H1 (cell line): ENCODE measurements around the gene PCNX1. TPM values are rescaled to one million over a fixed set of nuclear protein-coding genes. Genes with fewer than 3 reads are reported as not detected.

Experiments
- CTCF ChIA-PET: fragments of 300-600 bp; sonication (Branson Sonifier 250); formaldehyde crosslinking; loops from one replicate; lab custom pipeline; 2021; ENCODE audit not compliant: partially characterized antibody; lab: Charles Lee
- POLR2A ChIA-PET: fragments of 300-600 bp; sonication (Branson Sonifier 250); formaldehyde crosslinking; loops from one replicate; lab custom pipeline; 2021; ENCODE audit warnings: inconsistent platforms; ENCODE audit not compliant: partially characterized antibody; lab: Charles Lee
- DNase-seq, 2 experiments: peaks; one replicate each; pipeline versions ENCODE4 v3.0.0 to v3.0.0-alpha.2; 2010 to 2022; ENCODE audit warnings: low spot score in 2 of 2, low read depth in 1 of 2, mixed read lengths in 1 of 2
- FAIRE-seq: peaks from 2 replicates; lab custom pipeline; 2011; peaks lifted over from hg19 to GRCh38; lab: Jason Lieb, UNC
- H2AFZ ChIP-seq: 2 replicates; pipeline ENCODE4 v1.8.1; 2012; ENCODE audit warnings: low read length, inconsistent platforms
- H2AK5ac ChIP-seq: 2 replicates; pipeline ENCODE4 v1.6.1; 2013; ENCODE audit warnings: low read depth, low read length
- H2BK120ac ChIP-seq: replicated peaks from 2 replicates; pipeline ENCODE3; 2013; ENCODE audit warnings: low read depth, low read length, inconsistent platforms
- H2BK12ac ChIP-seq: 2 replicates; pipeline ENCODE4 v1.6.1; 2013; ENCODE audit warnings: low read depth, low read length
- H2BK15ac ChIP-seq: 2 replicates; pipeline ENCODE4 v1.6.1; 2013; ENCODE audit warnings: low read length
- H2BK20ac ChIP-seq: 2 replicates; pipeline ENCODE4 v1.6.1; 2013; ENCODE audit warnings: low read length
- H2BK5ac ChIP-seq: 2 replicates; pipeline ENCODE4 v1.6.1; 2013; ENCODE audit warnings: low read depth, low read length
- H3K14ac ChIP-seq: 2 replicates; pipeline ENCODE4 v1.6.1; 2013; ENCODE audit warnings: inconsistent platforms; ENCODE audit not compliant: insufficient read length
- H3K18ac ChIP-seq: 2 replicates; pipeline ENCODE4 v1.6.1; 2013; ENCODE audit warnings: low read length; ENCODE audit errors: extremely low read depth
- H3K23ac ChIP-seq: 2 replicates; pipeline ENCODE4 v1.6.1; 2013; ENCODE audit warnings: inconsistent platforms; ENCODE audit not compliant: insufficient read length
- H3K23me2 ChIP-seq: 2 replicates; pipeline ENCODE4 v1.6.1; 2013; ENCODE audit warnings: low read depth, low read length
- H3K27ac ChIP-seq: 2 replicates; pipeline ENCODE4 v1.6.1; 2011; ENCODE audit warnings: low read depth, low read length, inconsistent platforms
- H3K27me3 ChIP-seq, 4 experiments: replicated peaks in 1 of 4; 1 replicate in 1 of 4; 2 replicates in 3 of 4; pipeline versions ENCODE4 v1.6.1 to v1.8.1; 2011 to 2013; ENCODE audit warnings: low read length in 3 of 4, mild to moderate bottlenecking in 3 of 4, inconsistent platforms in 2 of 4, mixed read lengths in 2 of 4, moderate library complexity in 1 of 4; ENCODE audit not compliant: control insufficient read depth in 3 of 4, insufficient read depth in 3 of 4; ENCODE audit errors: extremely low read depth in 1 of 4
- H3K36me3 ChIP-seq, 4 experiments: 2 replicates each; pipeline versions ENCODE4 v1.6.1 to v1.8.1; 2011 to 2013; ENCODE audit warnings: mild to moderate bottlenecking in 4 of 4, low read length in 3 of 4, moderate library complexity in 2 of 4, control low read depth in 1 of 4, inconsistent platforms in 1 of 4; ENCODE audit not compliant: insufficient read depth in 4 of 4, control insufficient read depth in 2 of 4
- H3K4ac ChIP-seq: replicated peaks from 2 replicates; pipeline ENCODE3; 2013; ENCODE audit warnings: low read length, low read depth, mixed read lengths, inconsistent platforms; ENCODE audit not compliant: insufficient read length
- H3K4me1 ChIP-seq, 4 experiments: replicated peaks in 1 of 4; 1 replicate in 1 of 4; 2 replicates in 3 of 4; pipeline versions ENCODE4 v1.6.1 to v1.8.1; 2011 to 2013; ENCODE audit warnings: low read length in 3 of 4, inconsistent platforms in 2 of 4, mixed read lengths in 1 of 4; ENCODE audit not compliant: insufficient read depth in 4 of 4, control insufficient read depth in 3 of 4
- H3K4me2 ChIP-seq, 2 experiments: 2 replicates each; pipeline versions ENCODE4 v1.6.1 to v1.8.1; 2011 to 2013; ENCODE audit warnings: low read depth in 2 of 2, low read length in 2 of 2, control low read depth in 1 of 2, inconsistent platforms in 1 of 2, mild to moderate bottlenecking in 1 of 2; ENCODE audit not compliant: insufficient read depth in 1 of 2
- H3K4me3 ChIP-seq, 4 experiments: fragments of 200-600, 300-600 bp in 1 of 4; sonication (generic), shearing (Covaris generic), sonication (Bioruptor Twin) in 1 of 4; 2 replicates each; pipeline versions ENCODE4 v1.5.1 to v1.8.1; 2011 to 2016; ENCODE audit warnings: low read length in 4 of 4, low read depth in 3 of 4, control low read depth in 2 of 4, inconsistent platforms in 2 of 4, mild to moderate bottlenecking in 2 of 4, mixed read lengths in 1 of 4, moderate library complexity in 1 of 4; ENCODE audit not compliant: insufficient read depth in 2 of 4; ENCODE audit errors: extremely low read depth in 1 of 4
- H3K56ac ChIP-seq: replicated peaks from 2 replicates; pipeline ENCODE3; 2013; ENCODE audit warnings: low read depth, mild to moderate bottlenecking, mixed read lengths, low read length, inconsistent platforms; ENCODE audit not compliant: insufficient read length
- H3K79me1 ChIP-seq: 2 replicates; pipeline ENCODE4 v1.6.1; 2013; ENCODE audit warnings: low read depth, low read length, control low read depth
- H3K79me2 ChIP-seq, 2 experiments: 2 replicates each; pipeline versions ENCODE4 v1.6.1 to v1.8.1; 2012 to 2013; ENCODE audit warnings: low read length in 2 of 2, mild to moderate bottlenecking in 2 of 2, inconsistent platforms in 1 of 2; ENCODE audit not compliant: insufficient read depth in 2 of 2, control insufficient read depth in 1 of 2
- H3K9ac ChIP-seq, 4 experiments: replicated peaks in 1 of 4; 1 replicate in 1 of 4; 2 replicates in 3 of 4; pipeline versions ENCODE4 v1.6.1 to v1.8.1; 2011 to 2013; ENCODE audit warnings: low read depth in 3 of 4, low read length in 3 of 4, control low read depth in 2 of 4, mild to moderate bottlenecking in 2 of 4, moderate library complexity in 2 of 4, inconsistent platforms in 1 of 4; ENCODE audit errors: extremely low read depth in 1 of 4
- H3K9me3 ChIP-seq, 2 experiments: 2 replicates each; pipeline versions ENCODE4 v1.6.1 to v1.8.1; 2012 to 2013; ENCODE audit warnings: mild to moderate bottlenecking in 2 of 2, moderate library complexity in 2 of 2, control low read depth in 1 of 2, inconsistent platforms in 1 of 2, low read depth in 1 of 2, low read length in 1 of 2, mixed read lengths in 1 of 2; ENCODE audit not compliant: insufficient read depth in 2 of 2
- H4K20me1 ChIP-seq, 2 experiments: replicated peaks in 1 of 2; 2 replicates each; pipeline versions ENCODE3 to v1.8.1; 2011 to 2013; ENCODE audit warnings: inconsistent platforms in 2 of 2, low read length in 2 of 2, mild to moderate bottlenecking in 1 of 2; ENCODE audit not compliant: insufficient read depth in 2 of 2, control insufficient read depth in 1 of 2
- H4K5ac ChIP-seq: 2 replicates; pipeline ENCODE4 v1.6.1; 2013; ENCODE audit warnings: low read length, low read depth, mixed read lengths, inconsistent platforms; ENCODE audit not compliant: insufficient read length
- H4K8ac ChIP-seq: 2 replicates; pipeline ENCODE4 v1.8.0; 2013; ENCODE audit warnings: mild to moderate bottlenecking, moderate library complexity, low read length, inconsistent platforms; ENCODE audit not compliant: insufficient read depth; ENCODE audit errors: extremely low read depth
- H4K91ac ChIP-seq: replicated peaks from 2 replicates; pipeline ENCODE3; 2013; ENCODE audit warnings: low read length, mixed read lengths, inconsistent platforms; ENCODE audit not compliant: insufficient read length
- CREB1 ChIP-seq: IDR thresholded peaks from 2 replicates; pipeline ENCODE4 v1.6.1; 2012; ENCODE audit warnings: inconsistent platforms
- KDM5A ChIP-seq: fragments of 200-600 bp; IDR thresholded peaks from 2 replicates; pipeline ENCODE4 v1.7.1; 2012; ENCODE audit warnings: mild to moderate bottlenecking, low read length, inconsistent platforms, mixed read lengths
- MAFK ChIP-seq: IDR thresholded peaks from 2 replicates; pipeline ENCODE4 v1.6.1; 2012; ENCODE audit warnings: low read depth, mild to moderate bottlenecking, improper control_type of control experiment, low read length
- SAP30 ChIP-seq: fragments of 300-600 bp; sonication (generic); IDR thresholded peaks from 2 replicates; pipeline ENCODE4 v1.7.1; 2012; ENCODE audit warnings: low read length, moderate library complexity, mild to moderate bottlenecking, inconsistent platforms; ENCODE audit not compliant: insufficient read depth, insufficient replicate concordance
- SP2 ChIP-seq: IDR thresholded peaks from 2 replicates; pipeline ENCODE4 v1.6.1; 2012; ENCODE audit warnings: mild to moderate bottlenecking, low read length, inconsistent platforms
- TAF1 ChIP-seq: IDR thresholded peaks from 2 replicates; pipeline ENCODE4 v1.6.1; 2011; ENCODE audit warnings: mild to moderate bottlenecking, low read depth, low read length
- YY1 ChIP-seq: IDR thresholded peaks from 2 replicates; pipeline ENCODE4 v1.6.1; 2011; ENCODE audit warnings: low read depth, mild to moderate bottlenecking, low read length
- WGBS, 2 experiments: shearing (Covaris generic) in 1 of 2; methylation state at CpG; one replicate each; pipeline versions ENCODE4 v1.1.6 to v1.1.7; 2013 to 2015; ENCODE audit warnings: low lambda C conversion rate in 2 of 2, mixed read lengths in 2 of 2, inconsistent platforms in 1 of 2, low coverage in 1 of 2, missing lambda C conversion rate in 1 of 2; ENCODE audit not compliant: insufficient replicate concordance in 2 of 2, insufficient coverage in 1 of 2, insufficient read length in 1 of 2; ENCODE audit errors: extremely low coverage in 1 of 2, missing lambda C conversion rate in 1 of 2; 5-methylcytosine and 5-hydroxymethylcytosine counted together
- polyA plus RNA-seq, 7 experiments: library from polyadenylated mRNA; depleted of rRNA in 3 of 7; stranded (reverse) in 5 of 7; unstranded in 2 of 7; fragments of >200 nt in 5 of 7; fragments of 200-250 nt in 2 of 7; gene quantifications; 1 replicate in 5 of 7; 2 replicates in 1 of 7; 4 replicates in 1 of 7; pipeline versions ENCODE4 v1.2.1 to v1.2.3, GENCODE V29; 2011 to 2013; ENCODE audit warnings: missing spikeins in 2 of 7, mixed read lengths in 2 of 7
- total RNA-seq: library from RNA; stranded (reverse); fragmentation: NEBNext Ultra II Directional; extraction: Animal tissue kit (Norgen Biotek cat#: 25700); gene quantifications from 2 replicates; pipeline ENCODE4 v1.2.1, GENCODE V29; 2021

PCNX1 gene
- total and polyA plus RNA-seq, 2 of the 8 experiments (the other 6 are each of a cell fraction or from before 2014, with no cell fraction given): 37.7 to 53.2 TPM

- no peak overlapping the region for H3K23ac ChIP-seq
- H3K9me3 ChIP-seq: no peaks in the 10 kb centered on the region
- no peak overlapping the region for H4K91ac ChIP-seq
- H3K23me2 ChIP-seq: no peaks in the 10 kb centered on the region
- H3K4ac ChIP-seq: no peak overlapping the region
- no peak overlapping the region for H2BK20ac ChIP-seq
- no peaks in the 10 kb centered on the region for H4K20me1 ChIP-seq
- no peak overlapping the region for H2BK12ac ChIP-seq
- H3K9ac ChIP-seq: no peak overlapping the region
- no peaks in the 10 kb centered on the region for H3K79me2 ChIP-seq
- no peaks in the 10 kb centered on the region for H3K4me1 ChIP-seq
- H4K8ac ChIP-seq: no peak overlapping the region
- H3K79me1 ChIP-seq: no peaks in the 10 kb centered on the region
- FAIRE-seq: no peak
- no peak overlapping the region for H2BK5ac ChIP-seq
- no peak overlapping the region for H2AK5ac ChIP-seq
- DNase-seq: no peak
- no peak overlapping the region for H3K14ac ChIP-seq
- H3K27me3 ChIP-seq: no peaks in the 10 kb centered on the region
- no peak overlapping the region for H2AFZ ChIP-seq
- POLR2A ChIA-PET: interaction anchor here (1.0 to 1.1 kb wide), 2 partner anchors 14 to 143 kb away, joined by 3 read pairs; no protein-coding TSS in a partner anchor
- TF ChIP-seq CREB1 (no peak), TAF1 (no peak), SP2 (no peak), SAP30 (no peak), KDM5A (no peak), MAFK (no peak), YY1 (no peak)
- CTCF ChIA-PET: interaction anchor here (1.4 kb wide), 1 partner anchor 8 kb away, joined by 3 read pairs; no protein-coding TSS in a partner anchor
- H3K36me3 ChIP-seq: no peaks in the 10 kb centered on the region
- H3K4me2 ChIP-seq: no peak overlapping the region
- no peak overlapping the region for H3K18ac ChIP-seq
- H3K56ac ChIP-seq: no peak overlapping the region
- no peak overlapping the region for H4K5ac ChIP-seq
- 89% methylated on average over 3 of the region's 3 CpGs; no CpG with 5 or more reads in 1 of the 2 experiments for WGBS, 2 experiments
- H2BK15ac ChIP-seq: no peak overlapping the region
- no peak overlapping the region for H3K27ac ChIP-seq
- no peak overlapping the region for H2BK120ac ChIP-seq
- H3K4me3 ChIP-seq: no peak overlapping the region
Measured at GRCh38 chr14:70896981-70897380, 10.3 kb upstream of the PCNX1 start.
